H1 (cell line): ENCODE data around the gene SKAP1. TPM values are rescaled to one million over a fixed set of nuclear protein-coding genes. Genes with fewer than 3 reads are reported as not detected.

Source experiments
- CTCF ChIA-PET: fragments of 300-600 bp; sonication (Branson Sonifier 250); formaldehyde crosslinking; loops from one replicate; lab custom pipeline; 2021; ENCODE audit not compliant: partially characterized antibody; lab: Charles Lee
- POLR2A ChIA-PET: fragments of 300-600 bp; sonication (Branson Sonifier 250); formaldehyde crosslinking; loops from one replicate; lab custom pipeline; 2021; ENCODE audit warnings: inconsistent platforms; ENCODE audit not compliant: partially characterized antibody; lab: Charles Lee
- DNase-seq, 2 experiments: peaks; one replicate each; pipeline versions ENCODE4 v3.0.0 to v3.0.0-alpha.2; 2010 to 2022; ENCODE audit warnings: low spot score in 2 of 2, low read depth in 1 of 2, mixed read lengths in 1 of 2
- FAIRE-seq: peaks from 2 replicates; lab custom pipeline; 2011; peaks lifted over from hg19 to GRCh38; lab: Jason Lieb, UNC
- H2AFZ ChIP-seq: 2 replicates; pipeline ENCODE4 v1.8.1; 2012; ENCODE audit warnings: low read length, inconsistent platforms
- H2AK5ac ChIP-seq: 2 replicates; pipeline ENCODE4 v1.6.1; 2013; ENCODE audit warnings: low read depth, low read length
- H2BK120ac ChIP-seq: replicated peaks from 2 replicates; pipeline ENCODE3; 2013; ENCODE audit warnings: low read depth, low read length, inconsistent platforms
- H2BK12ac ChIP-seq: 2 replicates; pipeline ENCODE4 v1.6.1; 2013; ENCODE audit warnings: low read depth, low read length
- H2BK15ac ChIP-seq: 2 replicates; pipeline ENCODE4 v1.6.1; 2013; ENCODE audit warnings: low read length
- H2BK20ac ChIP-seq: 2 replicates; pipeline ENCODE4 v1.6.1; 2013; ENCODE audit warnings: low read length
- H2BK5ac ChIP-seq: 2 replicates; pipeline ENCODE4 v1.6.1; 2013; ENCODE audit warnings: low read depth, low read length
- H3K14ac ChIP-seq: 2 replicates; pipeline ENCODE4 v1.6.1; 2013; ENCODE audit warnings: inconsistent platforms; ENCODE audit not compliant: insufficient read length
- H3K18ac ChIP-seq: 2 replicates; pipeline ENCODE4 v1.6.1; 2013; ENCODE audit warnings: low read length; ENCODE audit errors: extremely low read depth
- H3K23ac ChIP-seq: 2 replicates; pipeline ENCODE4 v1.6.1; 2013; ENCODE audit warnings: inconsistent platforms; ENCODE audit not compliant: insufficient read length
- H3K23me2 ChIP-seq: 2 replicates; pipeline ENCODE4 v1.6.1; 2013; ENCODE audit warnings: low read depth, low read length
- H3K27ac ChIP-seq: 2 replicates; pipeline ENCODE4 v1.6.1; 2011; ENCODE audit warnings: low read depth, low read length, inconsistent platforms
- H3K27me3 ChIP-seq, 4 experiments: replicated peaks in 1 of 4; 1 replicate in 1 of 4; 2 replicates in 3 of 4; pipeline versions ENCODE4 v1.6.1 to v1.8.1; 2011 to 2013; ENCODE audit warnings: low read length in 3 of 4, mild to moderate bottlenecking in 3 of 4, inconsistent platforms in 2 of 4, mixed read lengths in 2 of 4, moderate library complexity in 1 of 4; ENCODE audit not compliant: control insufficient read depth in 3 of 4, insufficient read depth in 3 of 4; ENCODE audit errors: extremely low read depth in 1 of 4
- H3K36me3 ChIP-seq, 4 experiments: 2 replicates each; pipeline versions ENCODE4 v1.6.1 to v1.8.1; 2011 to 2013; ENCODE audit warnings: mild to moderate bottlenecking in 4 of 4, low read length in 3 of 4, moderate library complexity in 2 of 4, control low read depth in 1 of 4, inconsistent platforms in 1 of 4; ENCODE audit not compliant: insufficient read depth in 4 of 4, control insufficient read depth in 2 of 4
- H3K4ac ChIP-seq: replicated peaks from 2 replicates; pipeline ENCODE3; 2013; ENCODE audit warnings: low read length, low read depth, mixed read lengths, inconsistent platforms; ENCODE audit not compliant: insufficient read length
- H3K4me1 ChIP-seq, 4 experiments: replicated peaks in 1 of 4; 1 replicate in 1 of 4; 2 replicates in 3 of 4; pipeline versions ENCODE4 v1.6.1 to v1.8.1; 2011 to 2013; ENCODE audit warnings: low read length in 3 of 4, inconsistent platforms in 2 of 4, mixed read lengths in 1 of 4; ENCODE audit not compliant: insufficient read depth in 4 of 4, control insufficient read depth in 3 of 4
- H3K4me2 ChIP-seq, 2 experiments: 2 replicates each; pipeline versions ENCODE4 v1.6.1 to v1.8.1; 2011 to 2013; ENCODE audit warnings: low read depth in 2 of 2, low read length in 2 of 2, control low read depth in 1 of 2, inconsistent platforms in 1 of 2, mild to moderate bottlenecking in 1 of 2; ENCODE audit not compliant: insufficient read depth in 1 of 2
- H3K4me3 ChIP-seq, 4 experiments: fragments of 200-600, 300-600 bp in 1 of 4; sonication (generic), shearing (Covaris generic), sonication (Bioruptor Twin) in 1 of 4; 2 replicates each; pipeline versions ENCODE4 v1.5.1 to v1.8.1; 2011 to 2016; ENCODE audit warnings: low read length in 4 of 4, low read depth in 3 of 4, control low read depth in 2 of 4, inconsistent platforms in 2 of 4, mild to moderate bottlenecking in 2 of 4, mixed read lengths in 1 of 4, moderate library complexity in 1 of 4; ENCODE audit not compliant: insufficient read depth in 2 of 4; ENCODE audit errors: extremely low read depth in 1 of 4
- H3K56ac ChIP-seq: replicated peaks from 2 replicates; pipeline ENCODE3; 2013; ENCODE audit warnings: low read depth, mild to moderate bottlenecking, mixed read lengths, low read length, inconsistent platforms; ENCODE audit not compliant: insufficient read length
- H3K79me1 ChIP-seq: 2 replicates; pipeline ENCODE4 v1.6.1; 2013; ENCODE audit warnings: low read depth, low read length, control low read depth
- H3K79me2 ChIP-seq, 2 experiments: 2 replicates each; pipeline versions ENCODE4 v1.6.1 to v1.8.1; 2012 to 2013; ENCODE audit warnings: low read length in 2 of 2, mild to moderate bottlenecking in 2 of 2, inconsistent platforms in 1 of 2; ENCODE audit not compliant: insufficient read depth in 2 of 2, control insufficient read depth in 1 of 2
- H3K9ac ChIP-seq, 4 experiments: replicated peaks in 1 of 4; 1 replicate in 1 of 4; 2 replicates in 3 of 4; pipeline versions ENCODE4 v1.6.1 to v1.8.1; 2011 to 2013; ENCODE audit warnings: low read depth in 3 of 4, low read length in 3 of 4, control low read depth in 2 of 4, mild to moderate bottlenecking in 2 of 4, moderate library complexity in 2 of 4, inconsistent platforms in 1 of 4; ENCODE audit errors: extremely low read depth in 1 of 4
- H3K9me3 ChIP-seq, 2 experiments: 2 replicates each; pipeline versions ENCODE4 v1.6.1 to v1.8.1; 2012 to 2013; ENCODE audit warnings: mild to moderate bottlenecking in 2 of 2, moderate library complexity in 2 of 2, control low read depth in 1 of 2, inconsistent platforms in 1 of 2, low read depth in 1 of 2, low read length in 1 of 2, mixed read lengths in 1 of 2; ENCODE audit not compliant: insufficient read depth in 2 of 2
- H4K20me1 ChIP-seq, 2 experiments: replicated peaks in 1 of 2; 2 replicates each; pipeline versions ENCODE3 to v1.8.1; 2011 to 2013; ENCODE audit warnings: inconsistent platforms in 2 of 2, low read length in 2 of 2, mild to moderate bottlenecking in 1 of 2; ENCODE audit not compliant: insufficient read depth in 2 of 2, control insufficient read depth in 1 of 2
- H4K5ac ChIP-seq: 2 replicates; pipeline ENCODE4 v1.6.1; 2013; ENCODE audit warnings: low read length, low read depth, mixed read lengths, inconsistent platforms; ENCODE audit not compliant: insufficient read length
- H4K8ac ChIP-seq: 2 replicates; pipeline ENCODE4 v1.8.0; 2013; ENCODE audit warnings: mild to moderate bottlenecking, moderate library complexity, low read length, inconsistent platforms; ENCODE audit not compliant: insufficient read depth; ENCODE audit errors: extremely low read depth
- H4K91ac ChIP-seq: replicated peaks from 2 replicates; pipeline ENCODE3; 2013; ENCODE audit warnings: low read length, mixed read lengths, inconsistent platforms; ENCODE audit not compliant: insufficient read length
- BACH1 ChIP-seq: IDR thresholded peaks from 2 replicates; pipeline ENCODE4 v1.6.1; 2012; ENCODE audit warnings: low read length, improper control_type of control experiment
- BCL11A ChIP-seq, 2 experiments: IDR thresholded peaks; one replicate each; pipeline ENCODE4 v1.6.1; 2011; ENCODE audit warnings: low read depth in 2 of 2, low read length in 2 of 2, mild to moderate bottlenecking in 2 of 2
- BRCA1 ChIP-seq: IDR thresholded peaks from 2 replicates; pipeline ENCODE4 v1.6.1; 2012; ENCODE audit warnings: low read depth, low read length, improper control_type of control experiment
- CTBP2 ChIP-seq: IDR thresholded peaks from 2 replicates; pipeline ENCODE4 v1.7.0; 2011; ENCODE audit warnings: borderline replicate concordance, mild to moderate bottlenecking, moderate library complexity, mixed read lengths, low read length; ENCODE audit not compliant: insufficient read depth, insufficient read length
- EP300 ChIP-seq, 2 experiments: IDR thresholded peaks; 1 replicate in 1 of 2; 2 replicates in 1 of 2; pipeline ENCODE4 v1.6.1; 2011 to 2012; ENCODE audit warnings: low read depth in 2 of 2, low read length in 2 of 2, mild to moderate bottlenecking in 2 of 2, borderline replicate concordance in 1 of 2, inconsistent platforms in 1 of 2, moderate library complexity in 1 of 2
- FOSL1 ChIP-seq: IDR thresholded peaks from 2 replicates; pipeline ENCODE4 v1.6.1; 2011; ENCODE audit warnings: mild to moderate bottlenecking, low read depth, low read length, moderate library complexity; ENCODE audit not compliant: insufficient read depth
- JUND ChIP-seq: IDR thresholded peaks from 2 replicates; pipeline ENCODE4 v1.6.1; 2011; ENCODE audit warnings: mild to moderate bottlenecking, improper control_type of control experiment, low read length
- KDM1A ChIP-seq: fragments of 200-600, 300-600 bp; sonication (generic); IDR thresholded peaks from 2 replicates; pipeline ENCODE4 v1.7.1; 2016; ENCODE audit warnings: mild to moderate bottlenecking, low read length, borderline replicate concordance
- KDM4A ChIP-seq: IDR thresholded peaks from one replicate; pipeline ENCODE4 v1.7.1; 2012; ENCODE audit warnings: low read depth, mild to moderate bottlenecking, moderate library complexity, low read length, inconsistent platforms; ENCODE audit not compliant: severe bottlenecking
- SAP30 ChIP-seq: fragments of 300-600 bp; sonication (generic); IDR thresholded peaks from 2 replicates; pipeline ENCODE4 v1.7.1; 2012; ENCODE audit warnings: low read length, moderate library complexity, mild to moderate bottlenecking, inconsistent platforms; ENCODE audit not compliant: insufficient read depth, insufficient replicate concordance
- SIX5 ChIP-seq: IDR thresholded peaks from 2 replicates; pipeline ENCODE4 v1.6.1; 2011; ENCODE audit warnings: mild to moderate bottlenecking, low read depth, low read length
- YY1 ChIP-seq: IDR thresholded peaks from 2 replicates; pipeline ENCODE4 v1.6.1; 2011; ENCODE audit warnings: low read depth, mild to moderate bottlenecking, low read length
- polyA plus RNA-seq, 7 experiments: library from polyadenylated mRNA; depleted of rRNA in 3 of 7; stranded (reverse) in 5 of 7; unstranded in 2 of 7; fragments of >200 nt in 5 of 7; fragments of 200-250 nt in 2 of 7; gene quantifications; 1 replicate in 5 of 7; 2 replicates in 1 of 7; 4 replicates in 1 of 7; pipeline versions ENCODE4 v1.2.1 to v1.2.3, GENCODE V29; 2011 to 2013; ENCODE audit warnings: missing spikeins in 2 of 7, mixed read lengths in 2 of 7
- total RNA-seq: library from RNA; stranded (reverse); fragmentation: NEBNext Ultra II Directional; extraction: Animal tissue kit (Norgen Biotek cat#: 25700); gene quantifications from 2 replicates; pipeline ENCODE4 v1.2.1, GENCODE V29; 2021

The SKAP1 gene
- total and polyA plus RNA-seq, 2 of the 8 experiments (the other 6 are each of a cell fraction or from before 2014, with no cell fraction given): not detected

DNA sequence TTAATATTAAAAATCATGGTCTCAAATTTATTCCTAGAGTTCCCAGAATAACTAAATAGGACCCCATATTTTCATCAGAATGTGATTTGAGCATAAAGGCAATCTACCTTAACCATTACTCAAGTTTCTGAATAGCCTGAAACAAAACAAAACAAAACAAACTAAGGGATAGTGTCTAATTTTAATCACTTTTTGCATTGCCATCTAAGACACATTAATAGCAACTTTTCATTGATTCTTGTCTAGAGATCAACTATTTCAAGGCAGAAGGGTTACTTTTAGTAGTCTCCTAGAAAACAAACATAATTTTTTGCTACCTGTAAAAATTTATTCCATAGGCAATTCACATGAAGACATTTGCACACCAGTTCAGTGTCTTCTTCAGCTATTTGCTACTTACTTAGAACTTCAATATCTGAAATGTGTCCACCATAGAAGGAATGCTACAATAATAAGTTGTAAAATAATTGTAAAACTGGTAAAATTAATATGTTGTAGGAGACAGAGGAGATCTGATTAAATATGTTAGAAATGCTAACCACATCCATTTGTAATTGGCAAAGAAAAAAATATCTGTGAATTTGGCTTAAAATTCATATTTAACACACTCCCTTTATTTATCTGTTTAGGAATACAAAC is 94.7 kb downstream of the SKAP1 start:
- Histone ChIP-seq H4K20me1 (no peaks in the 10 kb centered on the region), H3K18ac (no peak overlapping the region), H3K27ac (no peak overlapping the region), H3K14ac (no peak overlapping the region), H3K79me2 (no peaks in the 10 kb centered on the region), H2AK5ac (no peak overlapping the region), H4K91ac (no peak overlapping the region), H4K8ac (no peak overlapping the region), H2BK20ac (no peak overlapping the region), H3K4me3 (no peak overlapping the region), H3K36me3 (no peaks in the 10 kb centered on the region), H3K23me2 (no peaks in the 10 kb centered on the region), H2BK5ac (no peak overlapping the region), H2BK15ac (no peak overlapping the region), H4K5ac (no peak overlapping the region), H3K27me3 (peaks cover 0 to 2% (median 0%) of the 10 kb centered on the region in 4 experiments; a peak in 2 of 7 replicates), H3K4me1 (no peaks in the 10 kb centered on the region), H3K56ac (no peak overlapping the region), H3K79me1 (no peaks in the 10 kb centered on the region), H3K9ac (no peak overlapping the region), H2BK12ac (no peak overlapping the region), H3K4ac (no peak overlapping the region), H2AFZ (no peak overlapping the region), H2BK120ac (no peak overlapping the region), H3K23ac (no peak overlapping the region), H3K9me3 (no peaks in the 10 kb centered on the region), H3K4me2 (no peak overlapping the region)
- DNase-seq: no peak
- POLR2A ChIA-PET: no interaction called here
- CTCF ChIA-PET: interaction anchor here (0.6 to 3.0 kb wide), 44 partner anchors 9 to 385 kb away, joined by 3 to 24 read pairs (median 4); partner anchors contain the start of genes HOXB3 and HOXB5
- TF ChIP-seq EP300 (IDR thresholded peaks at IDR 0.05; ENCODE audit: borderline replicate concordance in 1 of 2, low read depth in 2 of 2, low read length in 2 of 2): no peak
- TF ChIP-seq SIX5: no peak
- no peak for TF ChIP-seq FOSL1
- TF ChIP-seq YY1: no peak
- TF ChIP-seq BRCA1: no peak
- no peak for TF ChIP-seq SAP30
- no peak for TF ChIP-seq BCL11A (IDR thresholded peaks at IDR 0.05; ENCODE audit: low read depth in 2 of 2, low read length in 2 of 2)
- TF ChIP-seq JUND: no peak
- no peak for TF ChIP-seq BACH1
- TF ChIP-seq KDM4A: no peak
- no peak for TF ChIP-seq KDM1A
- TF ChIP-seq CTBP2: no peak
- FAIRE-seq: no peak
